Measurements from ENCODE around the gene ARHGAP6.

ARHGAP6 gene

GRCh38 chrX:11342673-11343072 lies 323.0 kb downstream of the ARHGAP6 start:
- Histone ChIP-seq H3K4me3 (ENCODE audit: low read depth in 1 of 5, low read length in 5 of 5) (no peak overlapping the region), H3K36me3 (ENCODE audit: control insufficient read depth in 5 of 5, insufficient read depth in 5 of 5, low read length in 5 of 5) (no peaks in the 10 kb centered on the region), H3K9ac (ENCODE audit: low read length in 5 of 5) (no peak overlapping the region), H3K9me3 (ENCODE audit: control insufficient read depth in 5 of 5, low read length in 5 of 5) (no peaks in the 10 kb centered on the region), H3K27me3 (ENCODE audit: control insufficient read depth in 5 of 5, insufficient read depth in 4 of 5, low read length in 5 of 5) (peaks cover 0 to 6% (median 0%) of the 10 kb centered on the region in 5 donors), H3K4me1 (ENCODE audit: control insufficient read depth in 5 of 5, insufficient read depth in 5 of 5, low read length in 5 of 5) (peaks cover 0 to 9% (median 5%) of the 10 kb centered on the region in 5 donors), H3K27ac (ENCODE audit: low read depth, low read length) (no peak overlapping the region)

- Histone ChIP-seq H3K36me3 (ENCODE audit: control insufficient read depth in 5 of 5, insufficient read depth in 5 of 5, low read length in 5 of 5) (no peaks in the 10 kb centered on the region), H3K27ac (ENCODE audit: low read depth, low read length) (peak overlapping the region; percentile 63), H3K9me3 (ENCODE audit: control insufficient read depth in 5 of 5, low read length in 5 of 5) (no peaks in the 10 kb centered on the region), H3K27me3 (ENCODE audit: control insufficient read depth in 5 of 5, insufficient read depth in 4 of 5, low read length in 5 of 5) (peaks cover 0 to 6% (median 0%) of the 10 kb centered on the region in 5 donors), H3K9ac (ENCODE audit: low read length in 5 of 5) (no peak overlapping the region), H3K4me3 (ENCODE audit: low read depth in 1 of 5, low read length in 5 of 5) (peak overlapping the region in 1 of 5 donors; percentile 27), H3K4me1 (ENCODE audit: control insufficient read depth in 5 of 5, insufficient read depth in 5 of 5, low read length in 5 of 5) (peaks cover 0 to 9% (median 5%) of the 10 kb centered on the region in 5 donors)
These were observed 324.2 kb downstream of the ARHGAP6 start for GRCh38 chrX:11341274-11342201.

GRCh38 chrX:11337292-11338009 lies 328.3 kb downstream of the ARHGAP6 start:
- Histone ChIP-seq H3K9me3 (ENCODE audit: control insufficient read depth in 5 of 5, low read length in 5 of 5) (no peaks in the 10 kb centered on the region), H3K27me3 (ENCODE audit: control insufficient read depth in 5 of 5, insufficient read depth in 4 of 5, low read length in 5 of 5) (peaks cover 0 to 6% (median 0%) of the 10 kb centered on the region in 5 donors), H3K27ac (ENCODE audit: low read depth, low read length) (no peak overlapping the region), H3K36me3 (ENCODE audit: control insufficient read depth in 5 of 5, insufficient read depth in 5 of 5, low read length in 5 of 5) (no peaks in the 10 kb centered on the region), H3K9ac (ENCODE audit: low read length in 5 of 5) (no peak overlapping the region), H3K4me1 (ENCODE audit: control insufficient read depth in 5 of 5, insufficient read depth in 5 of 5, low read length in 5 of 5) (peaks cover 0 to 9% (median 5%) of the 10 kb centered on the region in 5 donors), H3K4me3 (ENCODE audit: low read depth in 1 of 5, low read length in 5 of 5) (no peak overlapping the region)

- H3K27ac ChIP-seq (ENCODE audit: low read depth, low read length) = no peak overlapping the region
- no peaks in the 10 kb centered on the region for H3K36me3 ChIP-seq (ENCODE audit: control insufficient read depth in 5 of 5, insufficient read depth in 5 of 5, low read length in 5 of 5)
- peaks cover 0 to 6% (median 0%) of the 10 kb centered on the region in 5 donors for H3K27me3 ChIP-seq (ENCODE audit: control insufficient read depth in 5 of 5, insufficient read depth in 4 of 5, low read length in 5 of 5)
- no peaks in the 10 kb centered on the region for H3K9me3 ChIP-seq (ENCODE audit: control insufficient read depth in 5 of 5, low read length in 5 of 5)
- H3K4me3 ChIP-seq (ENCODE audit: low read depth in 1 of 5, low read length in 5 of 5) = no peak overlapping the region
- no peaks in the 10 kb centered on the region for H3K4me1 ChIP-seq (ENCODE audit: control insufficient read depth in 5 of 5, insufficient read depth in 5 of 5, low read length in 5 of 5)
- no peak overlapping the region for H3K9ac ChIP-seq (ENCODE audit: low read length in 5 of 5)
These were observed 329.5 kb downstream of the ARHGAP6 start for GRCh38 chrX:11336201-11336600.

- H3K27ac ChIP-seq (ENCODE audit: low read depth, low read length) = no peak overlapping the region
- no peaks in the 10 kb centered on the region for H3K36me3 ChIP-seq (ENCODE audit: control insufficient read depth in 5 of 5, insufficient read depth in 5 of 5, low read length in 5 of 5)
- H3K4me3 ChIP-seq (ENCODE audit: low read depth in 1 of 5, low read length in 5 of 5) = no peak overlapping the region
- H3K27me3 ChIP-seq (ENCODE audit: control insufficient read depth in 5 of 5, insufficient read depth in 4 of 5, low read length in 5 of 5) = peaks cover 0 to 5% (median 4%) of the 10 kb centered on the region in 5 donors
- no peak overlapping the region for H3K9ac ChIP-seq (ENCODE audit: low read length in 5 of 5)
- H3K4me1 ChIP-seq (ENCODE audit: control insufficient read depth in 5 of 5, insufficient read depth in 5 of 5, low read length in 5 of 5) = no peaks in the 10 kb centered on the region
- no peaks in the 10 kb centered on the region for H3K9me3 ChIP-seq (ENCODE audit: control insufficient read depth in 5 of 5, low read length in 5 of 5)
These were observed 331.6 kb downstream of the ARHGAP6 start for GRCh38 chrX:11334165-11334564.

- Histone ChIP-seq H3K27me3 (ENCODE audit: control insufficient read depth in 5 of 5, insufficient read depth in 4 of 5, low read length in 5 of 5) (peaks cover 0 to 6% (median 0%) of the 10 kb centered on the region in 5 donors), H3K36me3 (ENCODE audit: control insufficient read depth in 5 of 5, insufficient read depth in 5 of 5, low read length in 5 of 5) (no peaks in the 10 kb centered on the region), H3K27ac (ENCODE audit: low read depth, low read length) (no peak overlapping the region), H3K9me3 (ENCODE audit: control insufficient read depth in 5 of 5, low read length in 5 of 5) (no peaks in the 10 kb centered on the region), H3K4me3 (ENCODE audit: low read depth in 1 of 5, low read length in 5 of 5) (no peak overlapping the region), H3K9ac (ENCODE audit: low read length in 5 of 5) (no peak overlapping the region), H3K4me1 (ENCODE audit: control insufficient read depth in 5 of 5, insufficient read depth in 5 of 5, low read length in 5 of 5) (no peaks in the 10 kb centered on the region)
These were observed 333.9 kb downstream of the ARHGAP6 start for GRCh38 chrX:11331788-11332187.

- H3K36me3 ChIP-seq (ENCODE audit: control insufficient read depth in 5 of 5, insufficient read depth in 5 of 5, low read length in 5 of 5) = no peaks in the 10 kb centered on the region
- peaks cover 0 to 6% (median 4%) of the 10 kb centered on the region in 5 donors for H3K9me3 ChIP-seq (ENCODE audit: control insufficient read depth in 5 of 5, low read length in 5 of 5)
- no peak overlapping the region for H3K9ac ChIP-seq (ENCODE audit: low read length in 5 of 5)
- H3K4me1 ChIP-seq (ENCODE audit: control insufficient read depth in 5 of 5, insufficient read depth in 5 of 5, low read length in 5 of 5) = no peaks in the 10 kb centered on the region
- no peak overlapping the region for H3K27ac ChIP-seq (ENCODE audit: low read depth, low read length)
- peaks cover 0 to 6% (median 0%) of the 10 kb centered on the region in 5 donors for H3K27me3 ChIP-seq (ENCODE audit: control insufficient read depth in 5 of 5, insufficient read depth in 4 of 5, low read length in 5 of 5)
- no peak overlapping the region for H3K4me3 ChIP-seq (ENCODE audit: low read depth in 1 of 5, low read length in 5 of 5)
These were observed 336.7 kb downstream of the ARHGAP6 start for GRCh38 chrX:11329021-11329420.

GRCh38 chrX:11328134-11328533 lies 337.6 kb downstream of the ARHGAP6 start:
- no peak overlapping the region for H3K27ac ChIP-seq (ENCODE audit: low read depth, low read length)
- H3K36me3 ChIP-seq (ENCODE audit: control insufficient read depth in 5 of 5, insufficient read depth in 5 of 5, low read length in 5 of 5) = no peaks in the 10 kb centered on the region
- no peak overlapping the region for H3K9ac ChIP-seq (ENCODE audit: low read length in 5 of 5)
- peaks cover 0 to 6% (median 0%) of the 10 kb centered on the region in 5 donors for H3K27me3 ChIP-seq (ENCODE audit: control insufficient read depth in 5 of 5, insufficient read depth in 4 of 5, low read length in 5 of 5)
- H3K9me3 ChIP-seq (ENCODE audit: control insufficient read depth in 5 of 5, low read length in 5 of 5) = peaks cover 0 to 9% (median 6%) of the 10 kb centered on the region in 5 donors
- H3K4me3 ChIP-seq (ENCODE audit: low read depth in 1 of 5, low read length in 5 of 5) = no peak overlapping the region
- H3K4me1 ChIP-seq (ENCODE audit: control insufficient read depth in 5 of 5, insufficient read depth in 5 of 5, low read length in 5 of 5) = no peaks in the 10 kb centered on the region

- Histone ChIP-seq H3K27me3 (ENCODE audit: control insufficient read depth in 5 of 5, insufficient read depth in 4 of 5, low read length in 5 of 5) (peaks cover 0 to 2% (median 0%) of the 10 kb centered on the region in 5 donors), H3K4me1 (ENCODE audit: control insufficient read depth in 5 of 5, insufficient read depth in 5 of 5, low read length in 5 of 5) (no peaks in the 10 kb centered on the region), H3K36me3 (ENCODE audit: control insufficient read depth in 5 of 5, insufficient read depth in 5 of 5, low read length in 5 of 5) (no peaks in the 10 kb centered on the region), H3K9me3 (ENCODE audit: control insufficient read depth in 5 of 5, low read length in 5 of 5) (peaks cover 0 to 9% (median 6%) of the 10 kb centered on the region in 5 donors), H3K9ac (ENCODE audit: low read length in 5 of 5) (no peak overlapping the region), H3K27ac (ENCODE audit: low read depth, low read length) (no peak overlapping the region), H3K4me3 (ENCODE audit: low read depth in 1 of 5, low read length in 5 of 5) (no peak overlapping the region)
These were observed 343.7 kb downstream of the ARHGAP6 start for GRCh38 chrX:11321986-11322385.
